DND-41 (cell line): ENCODE measurements around the gene STPG3.

Experiments used
- CTCF ChIP-seq: IDR thresholded peaks from 2 replicates; pipeline ENCODE4 v1.5.1; 2012; ENCODE audit warnings: borderline replicate concordance, low read length, moderate library complexity, mild to moderate bottlenecking; ENCODE audit not compliant: poor library complexity, severe bottlenecking; ENCODE audit errors: extremely low read depth
- EZH2 ChIP-seq: IDR thresholded peaks from 3 replicates; pipeline ENCODE4 v1.6.1; 2012; ENCODE audit warnings: borderline replicate concordance, low read depth, mild to moderate bottlenecking, moderate library complexity, low read length, inconsistent platforms; ENCODE audit not compliant: severe bottlenecking

DNA sequence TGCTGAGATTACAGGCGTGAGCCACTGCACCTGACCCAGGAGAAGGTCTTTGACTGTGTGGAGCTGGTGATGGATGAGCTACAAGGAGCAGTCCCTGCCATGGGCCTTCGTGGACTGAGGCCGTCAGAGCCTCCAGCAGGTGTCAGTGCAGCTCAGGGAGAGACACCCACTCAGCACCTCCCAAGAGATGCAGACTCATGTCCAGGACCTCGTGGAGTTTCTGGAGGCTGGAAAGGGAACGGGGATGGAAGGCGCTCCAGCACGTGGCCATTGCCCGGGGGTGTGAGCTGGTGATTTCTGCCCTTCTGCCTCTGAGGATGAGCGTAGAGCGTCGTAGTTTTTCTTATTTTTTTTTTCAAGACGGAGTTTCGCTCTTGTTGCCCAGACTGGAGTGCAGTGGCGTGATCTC, 35.9 kb downstream of the STPG3 start:
- TF ChIP-seq CTCF (peak; percentile 70), EZH2 (no peak)
